GM23338 (cell line): Measurements from ENCODE around the gene IL1RAPL2. TPM values are rescaled to one million over a fixed set of nuclear protein-coding genes. Genes with fewer than 3 reads are reported as not detected.

ENCODE experiments used
- ATAC-seq: fragments of 200-7000 bp; cut with Tn5 transposase; 3 replicates; pipeline ENCODE4 v1.9.1; 2020
- DNase-seq: peaks from one replicate; pipeline ENCODE4 v3.0.0-alpha.2; 2015; ENCODE audit warnings: low spot score
- H2AFZ ChIP-seq: fragments of 200-600 bp; sonication (generic); 2 replicates; pipeline ENCODE4 v1.8.0; 2016; ENCODE audit warnings: antibody characterized with exemption, mild to moderate bottlenecking, moderate library complexity
- H3F3A ChIP-seq: fragments of 200-600 bp; sonication (generic); replicated peaks from 2 replicates; pipeline ENCODE4 v1.8.0; 2017; ENCODE audit warnings: antibody characterized with exemption, mixed run types, low read depth
- H3K27ac ChIP-seq: fragments of 200-600 bp; sonication (generic); 2 replicates; pipeline ENCODE4 v1.6.1; 2016; ENCODE audit warnings: low read depth
- H3K27me3 ChIP-seq: fragments of 200-600 bp; sonication (generic); 2 replicates; pipeline ENCODE4 v1.8.0; 2016; ENCODE audit warnings: mild to moderate bottlenecking, mixed run types, moderate library complexity; ENCODE audit not compliant: insufficient read depth
- H3K36me3 ChIP-seq: fragments of 200-600 bp; sonication (generic); 2 replicates; pipeline ENCODE4 v1.8.0; 2016; ENCODE audit warnings: mild to moderate bottlenecking; ENCODE audit not compliant: insufficient read depth
- H3K4me1 ChIP-seq: fragments of 200-600 bp; sonication (generic); 2 replicates; pipeline ENCODE4 v1.8.0; 2016; ENCODE audit warnings: mild to moderate bottlenecking, moderate library complexity; ENCODE audit not compliant: insufficient read depth
- H3K4me2 ChIP-seq: fragments of 200-600 bp; sonication (generic); 2 replicates; pipeline ENCODE4 v1.7.1; 2017; ENCODE audit warnings: mixed run types
- H3K4me3 ChIP-seq: fragments of 200-600 bp; sonication (generic); 2 replicates; pipeline ENCODE4 v1.6.1; 2016; ENCODE audit warnings: mixed run types
- H3K79me2 ChIP-seq: fragments of 200-600 bp; sonication (generic); replicated peaks from 2 replicates; pipeline ENCODE4 v1.8.0; 2017; ENCODE audit warnings: mild to moderate bottlenecking; ENCODE audit not compliant: insufficient read depth
- H3K9me2 ChIP-seq: fragments of 200-600 bp; sonication (generic); 2 replicates; pipeline ENCODE4 v1.8.0; 2017; ENCODE audit not compliant: insufficient read depth
- H4K20me1 ChIP-seq: fragments of 200-600 bp; sonication (generic); replicated peaks from 2 replicates; pipeline ENCODE4 v1.8.0; 2017; ENCODE audit warnings: mild to moderate bottlenecking; ENCODE audit not compliant: insufficient read depth
- H3K27ac Mint-ChIP-seq: 2 replicates; pipeline ENCODE4 v1.8.0; 2020; ENCODE audit warnings: inconsistent platforms, mild to moderate bottlenecking, moderate library complexity, mixed read lengths
- H3K27me3 Mint-ChIP-seq: 3 replicates; pipeline ENCODE4 v1.8.0; 2022; ENCODE audit warnings: low read depth, mild to moderate bottlenecking, moderate library complexity, mixed read lengths, inconsistent platforms; ENCODE audit not compliant: insufficient read depth, poor library complexity
- H3K36me3 Mint-ChIP-seq: 3 replicates; pipeline ENCODE4 v1.8.0; 2021; ENCODE audit warnings: low read depth, mild to moderate bottlenecking, inconsistent platforms, moderate library complexity, mixed read lengths
- H3K4me1 Mint-ChIP-seq: 3 replicates; pipeline ENCODE4 v1.8.0; 2020; ENCODE audit warnings: mild to moderate bottlenecking, inconsistent platforms, mixed read lengths
- H3K4me3 Mint-ChIP-seq: 3 replicates; pipeline ENCODE4 v1.8.0; 2021; ENCODE audit warnings: moderate library complexity, mild to moderate bottlenecking, inconsistent platforms, mixed read lengths
- H3K9me3 Mint-ChIP-seq: 3 replicates; pipeline ENCODE4 v1.8.0; 2020; ENCODE audit warnings: moderate library complexity, mild to moderate bottlenecking, inconsistent platforms, mixed read lengths
- CREB1 ChIP-seq: fragments of 250-450 bp; sonication (Bioruptor Pico); IDR thresholded peaks from 2 replicates; pipeline ENCODE4 v1.5.0; 2020; ENCODE audit warnings: low read depth, mild to moderate bottlenecking, moderate library complexity
- CTCF ChIP-seq, 2 experiments: fragments of 200-600 bp in 1 of 2; sonication (generic) in 1 of 2; conservative IDR thresholded peaks; 2 replicates each; pipeline versions ENCODE4 v1.5.1 to v1.6.1; 2016 to 2017; ENCODE audit warnings: antibody characterized with exemption in 2 of 2, low read depth in 2 of 2, mild to moderate bottlenecking in 2 of 2, moderate library complexity in 1 of 2
- EZH2 ChIP-seq: fragments of 200-600 bp; sonication (generic); IDR thresholded peaks from one replicate; pipeline ENCODE4 v1.8.0; 2017; ENCODE audit warnings: antibody characterized with exemption, mild to moderate bottlenecking, low read depth; ENCODE audit not compliant: unreplicated experiment
- EZH2phosphoT487 ChIP-seq: fragments of 200-600 bp; sonication (generic); IDR thresholded peaks from one replicate; pipeline ENCODE4 v1.8.1; 2018; ENCODE audit warnings: antibody characterized with exemption; ENCODE audit not compliant: unreplicated experiment
- POLR2AphosphoS5 ChIP-seq: IDR thresholded peaks from 2 replicates; pipeline ENCODE4 v1.6.1; 2016; ENCODE audit warnings: antibody characterized with exemption, low read depth
- REST ChIP-seq: IDR thresholded peaks from one replicate; pipeline ENCODE4 v1.6.1; 2018; ENCODE audit warnings: antibody characterized with exemption; ENCODE audit not compliant: unreplicated experiment
- ZNF114 ChIP-seq: fragments of 250-450 bp; sonication (Bioruptor Pico); IDR thresholded peaks from 2 replicates; pipeline ENCODE4 v1.5.0; 2020; ENCODE audit warnings: mild to moderate bottlenecking, moderate library complexity
- polyA plus RNA-seq: library from polyadenylated mRNA; unstranded; fragments of >200 nt; fragmentation: Nextera tagmentation; extraction: Ambion mirVana; gene quantifications from 2 replicates; pipeline ENCODE4 v1.2.1, GENCODE V29; 2016
- total RNA-seq: library from RNA; depleted of rRNA; stranded (reverse); fragments of >200 nt; shearing (Covaris generic); gene quantifications from 2 replicates; pipeline ENCODE4 v1.2.3, GENCODE V29; 2014

IL1RAPL2 gene
- total and polyA plus RNA-seq, 2 experiments from 2014 or later: 0.80 to 0.94 TPM

GRCh38 chrX:105210258-105210657 lies 644.3 kb downstream of the IL1RAPL2 start:
- no peaks in the 10 kb centered on the region for H3K27me3 ChIP-seq
- H3K9me2 ChIP-seq: no peaks in the 10 kb centered on the region
- Mint-ChIP-seq H3K4me1 (no peaks in the 10 kb centered on the region), H3K9me3 (peaks cover 2% of the 10 kb centered on the region; the same call in 1 of the 3 replicates), H3K27me3 (no peaks in the 10 kb centered on the region), H3K27ac (no peak overlapping the region), H3K4me3 (no peak overlapping the region), H3K36me3 (no peaks in the 10 kb centered on the region)
- no peak overlapping the region for H3K4me2 ChIP-seq
- H4K20me1 ChIP-seq: no peaks in the 10 kb centered on the region
- TF ChIP-seq CREB1 (CRISPR knock-in tag): no peak
- TF ChIP-seq CTCF (conservative IDR thresholded peaks at IDR 0.05; ENCODE audit: low read depth in 2 of 2): peak; percentile 38 to 44
- no peak overlapping the region for H3K27ac ChIP-seq
- no peak overlapping the region for H2AFZ ChIP-seq
- no peak overlapping the region for H3K4me3 ChIP-seq
- H3K79me2 ChIP-seq: no peaks in the 10 kb centered on the region
- H3F3A ChIP-seq: no peaks in the 10 kb centered on the region
- no peaks in the 10 kb centered on the region for H3K36me3 ChIP-seq
- DNase-seq (peak; percentile 6), ATAC-seq (no peak)
- H3K4me1 ChIP-seq: no peaks in the 10 kb centered on the region

GRCh38 chrX:105211066-105211575 lies 645.1 kb downstream of the IL1RAPL2 start:
- H3K4me3 Mint-ChIP-seq: no peak overlapping the region
- Histone ChIP-seq H3K36me3 (no peaks in the 10 kb centered on the region), H3K79me2 (no peaks in the 10 kb centered on the region), H3K4me3 (no peak overlapping the region), H3K4me2 (no peak overlapping the region), H3K4me1 (no peaks in the 10 kb centered on the region), H4K20me1 (no peaks in the 10 kb centered on the region), H3K27ac (no peak overlapping the region), H3F3A (no peaks in the 10 kb centered on the region), H3K27me3 (no peaks in the 10 kb centered on the region), H3K9me2 (no peaks in the 10 kb centered on the region), H2AFZ (no peak overlapping the region)
- no peaks in the 10 kb centered on the region for H3K36me3 Mint-ChIP-seq
- TF ChIP-seq EZH2: no peak
- TF ChIP-seq EZH2phosphoT487: no peak
- no peaks in the 10 kb centered on the region for H3K4me1 Mint-ChIP-seq
- H3K27ac Mint-ChIP-seq: no peak overlapping the region
- H3K27me3 Mint-ChIP-seq: no peaks in the 10 kb centered on the region
- DNase-seq (no peak), ATAC-seq (no peak)
- peaks cover 2% of the 10 kb centered on the region; the same call in 1 of the 3 replicates for H3K9me3 Mint-ChIP-seq

GRCh38 chrX:105219454-105220401 lies 653.7 kb downstream of the IL1RAPL2 start:
- peaks cover 7% of the 10 kb centered on the region; the same call in 1 of the 3 replicates for H3K9me3 Mint-ChIP-seq
- no peak for TF ChIP-seq CTCF (conservative IDR thresholded peaks at IDR 0.05; ENCODE audit: low read depth in 2 of 2)
- no peak for TF ChIP-seq EZH2
- TF ChIP-seq POLR2AphosphoS5: no peak
- TF ChIP-seq REST: no peak
- TF ChIP-seq ZNF114 (CRISPR knock-in tag): no peak
- no peak for TF ChIP-seq EZH2phosphoT487

More at GRCh38 chrX:105219454-105220401, 653.7 kb downstream of the IL1RAPL2 start:
- Histone ChIP-seq H3K4me3 (no peak overlapping the region), H4K20me1 (no peaks in the 10 kb centered on the region), H3K79me2 (no peaks in the 10 kb centered on the region), H3K27me3 (no peaks in the 10 kb centered on the region), H3K27ac (no peak overlapping the region), H3K4me2 (no peak overlapping the region), H3K36me3 (no peaks in the 10 kb centered on the region), H3K4me1 (no peaks in the 10 kb centered on the region), H3F3A (no peaks in the 10 kb centered on the region), H2AFZ (no peak overlapping the region), H3K9me2 (no peaks in the 10 kb centered on the region)
- Mint-ChIP-seq H3K4me3 (no peak overlapping the region), H3K27ac (no peak overlapping the region), H3K4me1 (peaks cover 6% of the 10 kb centered on the region; the same call in 2 of the 3 replicates), H3K27me3 (peaks cover 4% of the 10 kb centered on the region), H3K36me3 (peaks cover 13% of the 10 kb centered on the region; the same call in 2 of the 3 replicates)
- DNase-seq (no peak), ATAC-seq (no peak)
